HUES64 (cell line): ENCODE data around the gene RTP3. TPM values are rescaled to one million over a fixed set of nuclear protein-coding genes. Genes with fewer than 3 reads are reported as not detected.

Experiments
- H3K27ac ChIP-seq: 2 replicates; pipeline ENCODE4 v1.7.0; 2013; ENCODE audit warnings: low read depth, low read length, inconsistent platforms
- H3K27me3 ChIP-seq: 2 replicates; pipeline ENCODE4 v1.6.1; 2013; ENCODE audit warnings: mild to moderate bottlenecking, low read length; ENCODE audit not compliant: insufficient read depth
- H3K36me3 ChIP-seq: 2 replicates; pipeline ENCODE4 v1.6.1; 2013; ENCODE audit warnings: mild to moderate bottlenecking, low read length; ENCODE audit not compliant: insufficient read depth
- H3K4me1 ChIP-seq: 2 replicates; pipeline ENCODE4 v1.6.1; 2013; ENCODE audit warnings: mild to moderate bottlenecking, low read length, moderate library complexity; ENCODE audit not compliant: insufficient read depth
- H3K4me3 ChIP-seq: 2 replicates; pipeline ENCODE4 v1.5.1; 2013; ENCODE audit warnings: mild to moderate bottlenecking, low read length, moderate library complexity
- H3K9ac ChIP-seq: 2 replicates; pipeline ENCODE4 v1.6.1; 2013; ENCODE audit warnings: mild to moderate bottlenecking, low read depth, low read length
- H3K9me3 ChIP-seq: 2 replicates; pipeline ENCODE4 v1.6.1; 2013; ENCODE audit warnings: low read depth, low read length; ENCODE audit not compliant: insufficient read depth
- WGBS: fragments of 150-250, 120-280 bp; methylation state at CpG from one replicate; pipeline ENCODE4 v1.1.7; 2013; ENCODE audit warnings: missing lambda C conversion rate; 5-methylcytosine and 5-hydroxymethylcytosine counted together
- polyA plus RNA-seq, 2 experiments: library from polyadenylated mRNA; stranded (reverse); fragments of 50-300 nt; gene quantifications; one replicate each; pipeline ENCODE4 v1.2.3, GENCODE V29; 2013

RTP3 gene
- polyA plus RNA-seq (2013, experiment 1 of 2) = not detected
- polyA plus RNA-seq (2013, experiment 2 of 2) = not detected

DNA sequence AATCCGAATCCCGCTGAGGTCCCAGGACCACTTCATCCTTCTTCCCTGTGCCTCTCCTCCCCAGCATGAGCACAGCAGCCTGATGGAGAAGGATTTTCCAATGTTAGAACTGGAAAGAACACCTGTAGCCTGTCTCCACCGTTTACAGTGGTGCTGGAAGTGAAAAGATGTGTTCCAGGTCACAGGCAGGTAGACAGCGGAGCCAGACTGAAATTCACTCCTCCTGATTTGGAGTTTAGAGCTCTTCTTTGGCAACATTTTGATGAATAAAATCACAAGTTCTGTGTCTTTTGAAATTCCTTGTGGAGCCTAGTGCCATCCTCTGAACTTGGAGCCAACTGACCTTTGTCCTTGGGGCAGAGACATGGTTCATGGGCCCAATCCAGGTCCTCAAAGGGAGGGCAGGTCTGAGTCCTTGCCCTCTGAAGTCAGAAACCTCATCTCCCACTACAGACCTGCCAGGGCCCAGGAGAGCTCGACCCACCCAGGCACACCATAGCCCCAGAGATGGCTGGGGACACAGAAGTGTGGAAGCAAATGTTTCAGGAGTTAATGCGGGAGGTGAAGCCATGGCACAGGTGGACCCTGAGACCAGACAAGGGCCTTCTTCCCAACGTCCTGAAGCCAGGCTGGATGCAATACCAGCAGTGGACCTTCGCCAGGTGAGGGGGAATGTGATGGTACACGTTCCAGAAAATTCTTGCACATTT is at the start of gene RTP3:
TSS of gene RTP3 (plus strand) at position 421 of the 710 bp plus-strand sequence. CDS start at position 508, 87 bp downstream.
- H3K9ac ChIP-seq = no peak within 1 kb of the TSS

DNA sequence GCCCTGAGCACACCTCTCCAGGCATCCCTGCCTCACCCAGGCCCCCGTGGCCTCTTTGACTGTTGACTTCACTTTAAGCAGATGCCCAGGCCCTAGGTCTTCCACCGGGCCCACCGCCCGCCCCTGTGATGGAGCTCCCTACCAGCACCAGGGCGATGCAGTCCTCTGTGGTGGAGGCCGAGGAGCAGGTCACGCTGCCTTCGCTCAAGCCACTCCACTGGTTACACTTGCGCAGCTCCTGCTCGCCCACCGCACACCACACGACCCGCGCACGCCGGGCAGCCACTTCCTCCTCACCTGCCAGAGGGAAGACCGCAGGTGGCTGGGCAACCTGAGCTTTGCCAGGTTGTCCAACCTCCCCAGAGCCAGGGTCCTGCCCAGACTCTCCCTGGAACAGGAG is 49.1 kb upstream of the RTP3 start:
- Histone ChIP-seq H3K27me3 (no peaks in the 10 kb centered on the region), H3K4me1 (no peaks in the 10 kb centered on the region), H3K36me3 (no peaks in the 10 kb centered on the region), H3K27ac (no peak overlapping the region), H3K9ac (no peak overlapping the region), H3K9me3 (no peaks in the 10 kb centered on the region), H3K4me3 (no peak overlapping the region)
- 95% methylated on average over 17 of the region's 17 CpGs for WGBS

More for the DNA sequence above, at the start of gene RTP3:
- 91% methylated on average over 9 of the region's 9 CpGs for WGBS
- Histone ChIP-seq H3K27ac (no peak within 1 kb of the TSS), H3K36me3 (no peaks in the 10 kb centered on the region), H3K4me3 (no peak within 1 kb of the TSS), H3K9me3 (0 out of 2 replicates have a peak, but pooled peaks cover 5% of the 10 kb centered on the region), H3K27me3 (no peaks in the 10 kb centered on the region), H3K4me1 (peaks cover 13% of the 10 kb centered on the region)

DNA sequence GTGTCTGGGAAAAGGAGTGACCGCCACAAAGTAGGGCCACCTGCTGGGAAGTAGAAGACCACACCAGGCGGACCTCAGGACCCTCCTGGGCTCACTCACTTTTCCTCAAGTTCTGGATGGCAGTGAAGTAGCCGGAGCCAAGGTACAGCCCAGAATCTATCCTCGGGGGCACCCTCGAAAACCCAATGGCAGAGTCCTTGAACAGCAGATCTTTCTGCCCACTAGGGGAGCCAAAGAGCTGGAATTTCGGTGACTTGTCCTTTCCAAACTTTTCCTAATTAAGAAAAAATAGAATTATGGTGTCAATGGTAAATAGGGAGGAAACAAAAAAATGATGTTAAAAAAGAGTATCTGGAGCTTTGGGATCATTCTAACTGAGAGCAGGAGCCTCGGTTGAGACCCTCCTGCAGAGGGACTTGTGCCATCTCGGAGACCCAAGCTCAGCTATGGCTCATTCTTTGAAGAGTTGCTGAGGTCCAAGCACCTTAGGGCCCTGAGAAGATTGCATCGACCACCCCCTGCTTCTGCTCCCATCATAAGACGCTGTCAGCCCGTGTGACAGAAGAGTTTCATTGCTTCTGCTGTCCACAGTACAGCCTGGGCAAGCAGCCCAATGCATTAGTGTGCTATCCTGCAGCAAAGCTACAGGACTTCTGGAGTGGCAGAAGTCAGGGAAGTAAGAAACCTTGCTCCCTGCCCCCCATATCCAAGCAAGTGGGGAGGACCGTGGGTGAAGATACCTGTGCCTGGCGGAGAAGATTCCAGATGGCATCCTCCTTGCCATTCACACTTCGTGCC is 47.8 kb upstream of the RTP3 start:
- H3K27ac ChIP-seq = no peak overlapping the region
- no peaks in the 10 kb centered on the region for H3K9me3 ChIP-seq
- H3K9ac ChIP-seq = no peak overlapping the region
- H3K27me3 ChIP-seq = no peaks in the 10 kb centered on the region
- 88% methylated on average over 14 of the region's 14 CpGs for WGBS
- no peak overlapping the region for H3K4me3 ChIP-seq
- H3K4me1 ChIP-seq = no peaks in the 10 kb centered on the region
- H3K36me3 ChIP-seq = no peaks in the 10 kb centered on the region

DNA sequence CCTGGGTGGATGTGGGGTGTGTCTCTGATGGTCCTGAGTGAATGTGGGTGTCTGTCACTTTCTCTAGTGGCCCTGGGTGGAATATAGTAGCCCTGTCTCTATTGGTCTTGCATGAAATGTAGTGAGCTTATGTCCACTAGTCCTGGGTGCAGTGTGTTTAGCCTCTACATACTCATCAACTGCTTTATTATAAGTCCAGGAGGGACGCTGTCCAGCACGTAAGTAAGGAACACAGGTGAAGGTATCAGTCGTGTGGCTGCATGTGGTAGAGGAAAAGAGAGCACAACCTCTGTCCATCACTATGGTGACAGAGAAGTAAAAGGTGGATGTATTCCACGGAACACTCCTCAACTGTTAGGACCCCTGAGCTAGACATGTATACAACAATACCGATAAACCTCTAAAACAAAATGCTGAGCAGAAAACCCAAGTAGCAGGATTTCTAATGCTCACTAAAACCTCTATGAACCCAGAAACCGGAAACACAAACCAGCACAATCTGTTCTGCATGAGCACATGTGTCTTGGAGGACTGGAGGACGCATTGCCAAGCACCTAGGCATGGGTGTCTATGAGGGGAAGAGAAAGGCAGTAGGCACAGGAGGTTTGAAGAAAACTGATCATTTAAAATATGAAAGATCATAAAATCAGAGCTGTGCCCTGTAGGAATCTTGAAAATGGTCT is 44.1 kb upstream of the RTP3 start:
- no peaks in the 10 kb centered on the region for H3K36me3 ChIP-seq
- H3K4me1 ChIP-seq = no peaks in the 10 kb centered on the region
- no peak overlapping the region for H3K27ac ChIP-seq
- 90% methylated on average over 7 of the region's 7 CpGs for WGBS
- no peaks in the 10 kb centered on the region for H3K9me3 ChIP-seq
- H3K4me3 ChIP-seq = no peak overlapping the region
- no peaks in the 10 kb centered on the region for H3K27me3 ChIP-seq
- H3K9ac ChIP-seq = no peak overlapping the region

DNA sequence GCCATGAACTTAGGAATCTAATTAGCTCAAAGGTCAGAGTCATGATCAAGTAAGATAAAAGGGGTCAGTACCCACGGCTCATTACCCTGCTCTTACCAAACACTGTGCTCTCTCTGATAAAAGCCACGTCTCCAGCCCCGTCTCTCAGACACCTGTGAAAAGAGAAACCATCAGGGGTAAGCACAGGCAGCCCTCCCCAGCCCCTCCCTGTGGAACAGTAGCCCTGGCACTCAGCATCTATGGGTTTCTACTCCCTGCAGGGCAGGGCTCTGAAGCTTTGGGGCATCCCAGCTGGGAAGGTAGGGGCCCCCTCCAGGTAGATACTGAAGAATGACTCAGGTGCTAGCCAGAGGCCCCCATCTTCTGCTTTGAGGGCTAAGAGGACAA is 43.6 kb upstream of the RTP3 start:
- no peaks in the 10 kb centered on the region for H3K27me3 ChIP-seq
- H3K4me3 ChIP-seq = no peak overlapping the region

DNA sequence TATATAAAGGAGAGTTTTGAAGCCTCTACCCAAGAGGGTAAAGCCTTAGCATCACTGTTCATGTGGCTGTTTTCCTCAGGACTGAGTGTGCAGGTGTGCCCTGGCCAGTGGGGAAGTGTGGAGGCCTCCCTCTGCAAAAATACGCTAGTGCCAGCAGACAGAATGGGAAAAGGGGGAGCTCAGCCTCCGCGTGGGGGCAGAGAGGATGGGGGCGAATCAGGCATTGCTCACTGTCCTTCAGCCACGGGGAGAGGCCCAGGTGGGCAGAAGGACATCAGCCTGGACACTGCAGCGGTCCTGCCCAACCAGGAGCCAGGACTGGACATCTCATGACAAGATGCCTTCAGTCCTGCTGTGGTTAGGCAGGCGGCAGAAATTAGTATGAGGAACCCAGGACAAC is 43.2 kb upstream of the RTP3 start:
- no peaks in the 10 kb centered on the region for H3K9me3 ChIP-seq
- H3K4me1 ChIP-seq = no peaks in the 10 kb centered on the region
- H3K9ac ChIP-seq = no peak overlapping the region
- WGBS = 91% methylated on average over 7 of the region's 7 CpGs
- H3K27ac ChIP-seq = no peak overlapping the region
- H3K27me3 ChIP-seq = no peaks in the 10 kb centered on the region
- H3K36me3 ChIP-seq = no peaks in the 10 kb centered on the region
- no peak overlapping the region for H3K4me3 ChIP-seq

More for the DNA sequence above, 43.6 kb upstream of the RTP3 start:
- Histone ChIP-seq H3K9ac (no peak overlapping the region), H3K27ac (no peak overlapping the region), H3K36me3 (no peaks in the 10 kb centered on the region), H3K4me1 (no peaks in the 10 kb centered on the region), H3K9me3 (no peaks in the 10 kb centered on the region)
- 88% methylated on average over 3 of the region's 3 CpGs for WGBS

DNA sequence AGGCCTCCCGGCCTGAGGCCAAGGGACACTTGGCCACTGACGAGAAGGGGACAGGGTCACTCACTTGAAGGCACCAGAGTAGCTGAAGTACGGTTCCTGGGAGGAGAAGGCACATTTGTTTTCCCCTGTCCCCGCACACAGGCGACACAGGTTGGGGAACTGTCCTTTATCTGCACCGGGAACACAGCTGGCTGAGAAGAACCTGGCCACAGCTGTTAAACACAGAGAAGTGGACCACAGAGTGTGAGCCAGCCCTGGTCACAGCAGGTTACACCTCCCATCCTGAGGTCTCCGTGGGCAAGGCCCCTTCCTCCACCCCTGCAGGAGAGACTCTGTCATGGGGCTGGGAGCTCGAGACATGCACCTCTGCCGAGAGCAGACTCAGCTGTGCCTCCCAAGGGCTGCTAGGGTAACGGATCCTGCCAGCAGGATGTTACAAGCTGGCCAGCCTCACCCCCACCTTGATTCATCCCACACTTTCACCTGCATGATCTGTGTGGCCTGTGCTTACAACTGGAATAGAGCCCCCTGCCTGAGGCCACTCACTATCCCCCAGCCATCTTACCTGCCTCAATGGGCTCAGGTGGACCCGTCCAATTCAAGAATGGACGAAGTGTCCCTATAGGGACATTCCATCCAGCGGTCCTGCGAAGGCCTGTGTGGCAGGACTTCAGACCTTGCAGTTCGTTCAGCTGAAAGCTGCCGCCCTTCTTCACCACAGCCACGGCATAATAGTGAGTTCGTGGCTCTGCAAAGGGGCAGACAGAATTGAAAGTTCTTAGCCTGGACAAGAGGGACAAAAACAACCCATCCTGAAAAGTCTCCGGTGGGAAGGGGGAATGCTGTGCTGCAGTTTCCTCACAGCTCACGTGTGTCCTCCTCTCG is 42.3 kb upstream of the RTP3 start:
- Histone ChIP-seq H3K36me3 (no peaks in the 10 kb centered on the region), H3K27me3 (no peaks in the 10 kb centered on the region), H3K9ac (no peak overlapping the region), H3K27ac (no peak overlapping the region), H3K9me3 (no peaks in the 10 kb centered on the region), H3K4me1 (no peaks in the 10 kb centered on the region), H3K4me3 (no peak overlapping the region)
- WGBS = 91% methylated on average over 21 of the region's 21 CpGs

DNA sequence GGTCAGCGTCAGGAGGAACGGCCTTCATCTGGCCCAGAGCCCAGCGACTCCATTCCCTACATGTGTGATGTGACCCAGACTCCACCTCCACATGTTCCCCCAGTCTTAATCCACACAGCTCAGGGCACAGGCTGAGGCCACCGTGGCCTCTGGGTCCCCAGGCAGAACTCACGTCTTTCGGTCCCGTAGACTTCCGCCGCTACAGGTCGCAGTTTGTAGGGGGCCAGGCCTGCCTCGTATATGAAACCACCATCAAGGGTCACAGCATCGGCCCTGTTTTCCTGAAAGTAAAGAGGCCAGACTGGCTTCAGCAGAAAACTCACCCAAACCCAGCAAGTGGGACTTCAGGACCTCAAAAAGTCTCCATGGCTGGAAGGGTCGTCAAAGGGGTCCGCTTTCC is 41.7 kb upstream of the RTP3 start:
- H3K4me3 ChIP-seq = no peak overlapping the region
- no peaks in the 10 kb centered on the region for H3K27me3 ChIP-seq
- no peak overlapping the region for H3K27ac ChIP-seq
- no peaks in the 10 kb centered on the region for H3K36me3 ChIP-seq
- H3K9ac ChIP-seq = no peak overlapping the region
- H3K4me1 ChIP-seq = no peaks in the 10 kb centered on the region
- 93% methylated on average over 14 of the region's 14 CpGs for WGBS
- H3K9me3 ChIP-seq = 0 out of 2 replicates have a peak, but pooled peaks cover 4% of the 10 kb centered on the region

DNA sequence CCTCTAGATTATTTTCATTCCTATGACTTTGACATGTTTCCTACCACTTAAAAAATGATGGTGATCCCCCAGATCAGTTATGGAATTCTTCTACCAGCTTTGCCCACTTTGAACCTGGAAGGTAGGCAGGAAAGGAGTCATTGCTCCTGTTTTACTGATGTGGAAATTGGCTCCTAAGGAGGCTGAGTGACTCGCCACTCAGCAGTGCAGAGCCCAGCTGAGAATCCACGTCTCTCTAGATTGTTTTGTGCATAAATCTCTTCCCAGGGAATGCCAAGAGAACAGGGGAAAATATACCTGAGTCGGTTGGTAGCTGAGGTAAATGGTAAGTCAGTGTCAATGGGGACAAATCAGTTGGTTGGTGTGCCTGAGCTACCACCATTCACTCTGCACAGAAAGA is 37.7 kb upstream of the RTP3 start:
- Histone ChIP-seq H3K9ac (no peak overlapping the region), H3K27me3 (no peaks in the 10 kb centered on the region), H3K4me3 (no peak overlapping the region), H3K4me1 (no peaks in the 10 kb centered on the region), H3K27ac (no peak overlapping the region), H3K36me3 (no peaks in the 10 kb centered on the region), H3K9me3 (0 out of 2 replicates have a peak, but pooled peaks cover 4% of the 10 kb centered on the region)
- 79% methylated on average over 3 of the region's 3 CpGs for WGBS

DNA sequence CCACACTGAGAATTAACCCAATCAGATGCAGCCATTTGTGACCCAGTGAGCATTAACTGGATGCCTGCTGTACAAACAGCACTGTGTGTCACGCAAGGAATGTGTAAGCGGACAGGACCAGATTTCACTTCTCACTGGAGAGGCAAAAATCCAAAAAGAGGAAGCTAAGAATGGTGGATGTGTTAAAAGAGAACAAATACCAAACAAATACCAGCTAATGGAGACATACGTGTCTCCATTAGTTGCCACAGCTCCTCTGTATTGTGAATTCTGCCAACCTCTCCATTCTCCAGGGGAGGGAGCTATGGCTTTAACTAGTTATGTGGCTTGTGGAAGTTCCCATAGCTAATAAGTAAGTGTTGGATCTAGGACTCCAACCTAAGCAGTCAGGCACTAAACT is 35.7 kb upstream of the RTP3 start:
- 89% methylated on average over 3 of the region's 3 CpGs for WGBS
- H3K36me3 ChIP-seq = no peaks in the 10 kb centered on the region

More for the DNA sequence above, 35.7 kb upstream of the RTP3 start:
- Histone ChIP-seq H3K27ac (no peak overlapping the region), H3K4me1 (no peaks in the 10 kb centered on the region), H3K9me3 (0 out of 2 replicates have a peak, but pooled peaks cover 4% of the 10 kb centered on the region), H3K9ac (no peak overlapping the region), H3K4me3 (no peak overlapping the region), H3K27me3 (no peaks in the 10 kb centered on the region)
